Measurements from ENCODE around the gene COBLL1. TPM values are rescaled to one million over a fixed set of nuclear protein-coding genes. Genes with fewer than 3 reads are reported as not detected.

COBLL1 gene
- total RNA-seq, 6 experiments from 2014 or later: 28.1 to 49.7 (median 29.9) TPM

- Mint-ChIP-seq H3K9me3 (peaks cover 11% of the 10 kb centered on the region), H3K27ac (no peak overlapping the region), H3K27me3 (ENCODE audit: insufficient read depth) (peaks cover 5% of the 10 kb centered on the region; the same call in 1 of the 2 replicates), H3K4me3 (no peak overlapping the region), H3K4me1 (ENCODE audit: low read depth) (peaks cover 33% of the 10 kb centered on the region), H3K36me3 (ENCODE audit: low read depth) (peaks cover 19% of the 10 kb centered on the region)
- no peak for DNase-seq
- TF ChIP-seq, protein P1, sequence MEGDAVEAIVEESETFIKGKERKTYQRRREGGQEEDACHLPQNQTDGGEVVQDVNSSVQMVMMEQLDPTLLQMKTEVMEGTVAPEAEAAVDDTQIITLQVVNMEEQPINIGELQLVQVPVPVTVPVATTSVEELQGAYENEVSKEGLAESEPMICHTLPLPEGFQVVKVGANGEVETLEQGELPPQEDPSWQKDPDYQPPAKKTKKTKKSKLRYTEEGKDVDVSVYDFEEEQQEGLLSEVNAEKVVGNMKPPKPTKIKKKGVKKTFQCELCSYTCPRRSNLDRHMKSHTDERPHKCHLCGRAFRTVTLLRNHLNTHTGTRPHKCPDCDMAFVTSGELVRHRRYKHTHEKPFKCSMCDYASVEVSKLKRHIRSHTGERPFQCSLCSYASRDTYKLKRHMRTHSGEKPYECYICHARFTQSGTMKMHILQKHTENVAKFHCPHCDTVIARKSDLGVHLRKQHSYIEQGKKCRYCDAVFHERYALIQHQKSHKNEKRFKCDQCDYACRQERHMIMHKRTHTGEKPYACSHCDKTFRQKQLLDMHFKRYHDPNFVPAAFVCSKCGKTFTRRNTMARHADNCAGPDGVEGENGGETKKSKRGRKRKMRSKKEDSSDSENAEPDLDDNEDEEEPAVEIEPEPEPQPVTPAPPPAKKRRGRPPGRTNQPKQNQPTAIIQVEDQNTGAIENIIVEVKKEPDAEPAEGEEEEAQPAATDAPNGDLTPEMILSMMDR (IDR thresholded peaks at IDR 0.05): no peak
These were observed 186.3 kb downstream of the COBLL1 start for GRCh38 chr2:164655336-164655735.

- Mint-ChIP-seq H3K9me3 (peaks cover 26% of the 10 kb centered on the region), H3K4me1 (ENCODE audit: low read depth) (peaks cover 15% of the 10 kb centered on the region), H3K36me3 (ENCODE audit: low read depth) (peaks cover 26% of the 10 kb centered on the region), H3K27me3 (ENCODE audit: insufficient read depth) (peaks cover 5% of the 10 kb centered on the region; the same call in 1 of the 2 replicates), H3K27ac (no peak overlapping the region), H3K4me3 (no peak overlapping the region)
- no peak for DNase-seq
- TF ChIP-seq, protein P1 (IDR thresholded peaks at IDR 0.05): no peak
These were observed 190.3 kb downstream of the COBLL1 start for GRCh38 chr2:164651361-164651760.

GRCh38 chr2:164644036-164644700 is 197.5 kb downstream of the COBLL1 start:
- Mint-ChIP-seq H3K4me3 (no peak overlapping the region), H3K27me3 (ENCODE audit: insufficient read depth) (no peaks in the 10 kb centered on the region), H3K36me3 (ENCODE audit: low read depth) (peaks cover 9% of the 10 kb centered on the region; the same call in 1 of the 2 replicates), H3K27ac (no peak overlapping the region), H3K4me1 (ENCODE audit: low read depth) (no peaks in the 10 kb centered on the region), H3K9me3 (peaks cover 6% of the 10 kb centered on the region)
- DNase-seq: no peak
- TF ChIP-seq, protein P1 (IDR thresholded peaks at IDR 0.05): no peak

- TF ChIP-seq, protein P1 (IDR thresholded peaks at IDR 0.05): no peak
- DNase-seq: no peak
- H3K4me3 Mint-ChIP-seq: no peak overlapping the region
- 0 out of 2 replicates have a peak, but pooled peaks cover 2% of the 10 kb centered on the region for H3K36me3 Mint-ChIP-seq (ENCODE audit: low read depth)
- no peaks in the 10 kb centered on the region; the same call in 1 of the 2 replicates for H3K27me3 Mint-ChIP-seq (ENCODE audit: insufficient read depth)
- peaks cover 1% of the 10 kb centered on the region; the same call in 1 of the 2 replicates for H3K9me3 Mint-ChIP-seq
- no peaks in the 10 kb centered on the region for H3K4me1 Mint-ChIP-seq (ENCODE audit: low read depth)
- no peak overlapping the region for H3K27ac Mint-ChIP-seq
These were observed 198.6 kb downstream of the COBLL1 start for GRCh38 chr2:164642946-164643555.

DNA sequence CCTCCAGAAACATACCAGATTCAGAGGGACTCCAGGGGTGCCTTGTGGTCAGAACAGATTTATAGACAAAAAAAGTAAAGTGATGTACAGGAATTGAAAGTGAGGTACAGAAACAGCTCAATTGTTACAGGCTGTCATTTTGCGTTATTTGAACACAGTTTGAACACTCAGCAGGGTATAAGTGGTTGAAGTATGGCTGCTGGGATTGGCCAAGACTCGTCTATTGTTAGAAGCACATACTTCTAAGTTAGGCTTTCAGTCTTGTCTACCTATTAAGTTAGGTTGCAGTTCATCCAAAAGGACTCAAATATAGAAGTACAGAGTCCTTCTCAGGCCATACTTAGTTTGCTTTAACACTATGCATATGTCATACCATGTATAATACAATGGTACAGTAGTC is 199.4 kb downstream of the COBLL1 start:
- Mint-ChIP-seq H3K9me3 (no peaks in the 10 kb centered on the region), H3K4me1 (ENCODE audit: low read depth) (no peaks in the 10 kb centered on the region), H3K27ac (no peak overlapping the region), H3K36me3 (ENCODE audit: low read depth) (no peaks in the 10 kb centered on the region), H3K4me3 (no peak overlapping the region), H3K27me3 (ENCODE audit: insufficient read depth) (no peaks in the 10 kb centered on the region; the same call in 1 of the 2 replicates)
- DNase-seq: no peak
- TF ChIP-seq, protein P1 (IDR thresholded peaks at IDR 0.05): no peak

Other genes starting within 250 kb of the COBLL1 start
- gene GRB14, start 220.3 kb downstream of the COBLL1 start, total RNA-seq (2021; fragmentation: NEBNext Ultra II Directional; extraction: Animal tissue kit (Norgen Biotek cat#: 25700)): under 1 TPM in 1 of 6 experiments, not detected in 5; 0.19 TPM
- 1 to 10 TPM; 2.1 to 3.0 (median 2.5) TPM for gene SLC38A11, start 113.7 kb upstream of the COBLL1 start, total RNA-seq (2021; fragmentation: NEBNext Ultra II Directional; extraction: Animal tissue kit (Norgen Biotek cat#: 25700))